Common myeloid progenitor, CD34-positive (primary cell): ENCODE data around the gene MRPL32. TPM values are rescaled to one million over a fixed set of nuclear protein-coding genes. Genes with fewer than 3 reads are reported as not detected.
"Not testable (repeated sequence)": the region's sequence is repeated elsewhere in the genome, so short reads cannot be mapped to it uniquely, and the experiment has no call there.

ENCODE experiments used
- CTCF ChIA-PET: fragments of 350-600 bp; sonication (Branson Sonifier 250); formaldehyde crosslinking; loops from one replicate; lab custom pipeline; 2021; ENCODE audit warnings: antibody characterized with exemption; lab: Charles Lee
- POLR2A ChIA-PET: fragments of 350-600 bp; sonication (Branson Sonifier 250); formaldehyde crosslinking; loops from one replicate; lab custom pipeline; 2021; ENCODE audit warnings: antibody characterized with exemption; lab: Charles Lee
- DNase-seq, 3 donors: peaks; one replicate each; pipeline versions ENCODE4 v3.0.0 to v3.0.0-alpha.2; 2013
- H3K27ac ChIP-seq, 2 experiments: 1 replicate in 1 of 2; 2 replicates in 1 of 2; pipeline ENCODE4 v1.7.0; 2013; ENCODE audit warnings: inconsistent platforms in 2 of 2, low read length in 2 of 2, mild to moderate bottlenecking in 2 of 2, low read depth in 1 of 2, moderate library complexity in 1 of 2; ENCODE audit not compliant: severe bottlenecking in 2 of 2, insufficient read depth in 1 of 2, poor library complexity in 1 of 2
- H3K27me3 ChIP-seq, 5 experiments: replicated peaks in 2 of 5; 1 replicate in 3 of 5; 2 replicates in 2 of 5; pipeline versions ENCODE4 v1.6.1 to v1.7.0; 2013; ENCODE audit warnings: low read length in 4 of 5, mild to moderate bottlenecking in 2 of 5, moderate library complexity in 2 of 5, inconsistent platforms in 1 of 5; ENCODE audit not compliant: insufficient read depth in 5 of 5, control insufficient read depth in 4 of 5
- H3K36me3 ChIP-seq, 4 experiments: 1 replicate in 2 of 4; 2 replicates in 2 of 4; pipeline versions ENCODE4 v1.6.1 to v1.7.0; 2013; ENCODE audit warnings: low read length in 3 of 4, control low read depth in 1 of 4, mild to moderate bottlenecking in 1 of 4; ENCODE audit not compliant: control insufficient read depth in 4 of 4, insufficient read depth in 4 of 4
- H3K4me1 ChIP-seq, 4 experiments: 1 replicate in 3 of 4; 2 replicates in 1 of 4; pipeline versions ENCODE4 v1.6.1 to v1.7.1; 2013; ENCODE audit warnings: low read length in 3 of 4, mild to moderate bottlenecking in 3 of 4, control low read depth in 1 of 4, inconsistent platforms in 1 of 4, moderate library complexity in 1 of 4; ENCODE audit not compliant: control insufficient read depth in 4 of 4, insufficient read depth in 4 of 4; ENCODE audit errors: control extremely low read depth in 1 of 4
- H3K4me3 ChIP-seq, 7 experiments: 1 replicate in 4 of 7; 2 replicates in 3 of 7; pipeline versions ENCODE4 v1.5.1 to v1.7.0; 2013; ENCODE audit warnings: mild to moderate bottlenecking in 7 of 7, low read length in 6 of 7, moderate library complexity in 6 of 7, inconsistent platforms in 2 of 7, low read depth in 2 of 7, control low read depth in 1 of 7; ENCODE audit not compliant: insufficient read depth in 4 of 7, control insufficient read depth in 1 of 7; ENCODE audit errors: extremely low read depth in 1 of 7
- H3K9me3 ChIP-seq, 5 experiments: 1 replicate in 4 of 5; 2 replicates in 1 of 5; pipeline versions ENCODE4 v1.6.1 to v1.7.1; 2013; ENCODE audit warnings: low read length in 4 of 5, mild to moderate bottlenecking in 2 of 5, inconsistent platforms in 1 of 5, low read depth in 1 of 5, moderate library complexity in 1 of 5; ENCODE audit not compliant: control insufficient read depth in 4 of 5, insufficient read depth in 2 of 5; ENCODE audit errors: control extremely low read depth in 1 of 5
- WGBS: methylation state at CpG from one replicate; pipeline ENCODE4 v1.1.5; 2013; ENCODE audit not compliant: insufficient coverage; 5-methylcytosine and 5-hydroxymethylcytosine counted together
- polyA plus RNA-seq: library from polyadenylated mRNA; unstranded; fragments of 120-200 nt; gene quantifications from one replicate; pipeline ENCODE4 v1.2.1, GENCODE V29; 2013

MRPL32 gene
- 59.1 TPM for polyA plus RNA-seq

DNA sequence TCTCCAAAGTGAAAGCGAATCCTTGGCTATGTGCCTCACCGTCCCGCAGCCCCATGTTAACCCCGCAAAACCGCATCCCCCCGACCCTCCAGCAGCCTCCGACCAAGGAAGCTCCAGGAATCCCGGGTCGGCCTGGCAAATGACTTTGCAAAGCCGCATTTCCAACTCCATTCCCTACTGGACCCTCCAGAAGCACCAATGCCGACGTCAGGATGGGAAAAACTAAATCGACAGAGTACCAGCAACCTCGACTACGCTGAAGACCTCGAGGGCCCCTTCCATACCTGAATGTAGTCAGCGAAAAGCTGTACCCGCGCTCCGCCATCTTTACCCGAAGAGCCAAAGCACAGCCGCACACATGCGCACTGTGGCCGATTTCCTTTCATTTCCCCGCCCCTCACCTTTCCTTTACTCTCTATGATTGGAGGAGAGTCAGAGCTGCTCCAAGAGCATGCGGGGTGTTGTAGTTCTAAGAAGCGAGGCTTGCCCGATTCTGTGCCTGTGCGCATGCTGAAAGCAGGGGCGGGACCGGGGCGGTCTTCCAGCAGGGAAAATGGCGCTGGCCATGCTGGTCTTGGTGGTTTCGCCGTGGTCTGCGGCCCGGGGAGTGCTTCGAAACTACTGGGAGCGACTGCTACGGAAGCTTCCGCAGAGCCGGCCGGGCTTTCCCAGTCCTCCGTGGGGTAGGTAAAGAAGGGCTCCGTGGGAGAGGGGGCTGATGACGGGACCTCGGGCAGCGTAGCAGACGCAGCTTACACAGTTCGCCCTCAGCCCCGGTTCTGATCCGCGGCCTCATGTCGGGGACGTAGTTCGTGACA, at the start of gene MRPL32, which contains the start of gene PSMA2:
Gene MRPL32, plus strand, starts transcription at position 543 of the 818 bp plus-strand sequence. Its CDS starts 11 bp downstream, at position 554.
Gene PSMA2, minus strand, starts transcription at position 341 of the 818 bp plus-strand sequence. Its CDS starts 16 bp downstream, at position 325.
- POLR2A ChIA-PET: interaction anchor here (0.5 to 1.3 kb wide), 5 partner anchors 14 to 830 kb away, joined by 3 to 5 read pairs (median 3); partner anchors contain the start of gene C7orf25
- CTCF ChIA-PET: interaction anchor here (0.7 to 3.1 kb wide), 10 partner anchors 8 to 827 kb away, joined by 3 to 16 read pairs (median 4); no protein-coding TSS in a partner anchor
- Histone ChIP-seq H3K27me3 (no peaks in the 10 kb centered on the region), H3K27ac (peak within 1 kb of the TSS; percentile 85 to 92), H3K4me1 (peaks cover 10 to 41% (median 23%) of the 10 kb centered on the region in 4 experiments), H3K4me3 (peak within 1 kb of the TSS; percentile 85 to 100 (median 98)), H3K36me3 (peaks cover 6 to 22% (median 13%) of the 10 kb centered on the region in 4 experiments), H3K9me3 (no peaks in the 10 kb centered on the region)
- peak; percentile 97 to 98 (median 98) for DNase-seq
- under 1% methylated on average over 50 of the region's 56 CpGs for WGBS

DNA sequence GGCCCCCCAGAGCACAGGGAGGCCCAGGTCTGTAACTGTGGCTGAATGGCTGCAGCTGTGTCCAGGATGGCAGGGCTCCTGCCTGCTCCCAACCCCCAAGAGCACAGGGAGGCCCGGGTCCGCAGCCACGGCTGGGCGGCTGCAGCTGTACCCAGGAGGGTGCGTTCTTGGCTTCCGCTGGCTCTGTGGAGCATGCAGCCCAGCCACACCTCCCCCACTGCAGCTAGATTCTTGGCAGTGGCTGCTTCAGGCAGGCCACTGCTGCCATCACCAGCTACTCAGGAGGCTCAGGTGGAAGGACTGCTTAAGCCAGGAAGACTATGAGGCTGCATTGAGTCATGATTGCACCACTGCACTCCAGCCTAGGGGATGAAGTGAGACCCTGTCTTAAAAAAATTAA, 48.2 kb upstream of the MRPL32 start:
- no peaks in the 10 kb centered on the region for H3K9me3 ChIP-seq
- H3K4me3 ChIP-seq: no peak overlapping the region
- 98% methylated on average over 6 of the region's 6 CpGs for WGBS
- H3K27ac ChIP-seq: no peak overlapping the region
- ChIA-PET CTCF (no interaction called here), POLR2A (no interaction called here)
- H3K36me3 ChIP-seq: no peaks in the 10 kb centered on the region
- peaks cover 0 to 3% (median 0%) of the 10 kb centered on the region in 5 experiments for H3K27me3 ChIP-seq
- DNase-seq: no peak
- peaks cover 0 to 22% (median 14%) of the 10 kb centered on the region in 4 experiments for H3K4me1 ChIP-seq

DNA sequence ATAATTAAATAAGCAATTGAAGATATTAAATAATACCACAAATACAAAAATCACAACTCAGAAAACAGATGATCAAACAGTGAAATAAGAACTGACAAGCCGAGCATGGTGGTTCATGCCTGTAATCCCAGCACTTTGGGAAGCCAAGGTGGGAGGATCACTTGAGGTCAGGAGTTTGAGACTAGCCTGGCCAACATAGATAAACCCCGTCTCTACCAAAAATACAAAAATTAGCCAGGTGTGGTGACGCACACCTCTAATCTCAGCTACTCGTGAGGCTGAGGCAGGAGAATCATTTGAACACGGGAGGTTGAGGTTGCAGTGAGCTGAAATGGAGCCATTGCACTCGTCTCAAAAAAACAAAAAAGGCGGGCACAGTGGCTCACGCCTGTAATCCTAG, 47.0 kb upstream of the MRPL32 start:
- CTCF ChIA-PET, H3K9me3 ChIP-seq, H3K27me3 ChIP-seq, H3K4me3 ChIP-seq, DNase-seq, POLR2A ChIA-PET, H3K27ac ChIP-seq, H3K36me3 ChIP-seq: not testable (repeated sequence)
- peaks cover 4 to 31% (median 20%) of the 10 kb centered on the region in 4 experiments for H3K4me1 ChIP-seq
- 81% methylated on average over 6 of the region's 8 CpGs for WGBS

DNA sequence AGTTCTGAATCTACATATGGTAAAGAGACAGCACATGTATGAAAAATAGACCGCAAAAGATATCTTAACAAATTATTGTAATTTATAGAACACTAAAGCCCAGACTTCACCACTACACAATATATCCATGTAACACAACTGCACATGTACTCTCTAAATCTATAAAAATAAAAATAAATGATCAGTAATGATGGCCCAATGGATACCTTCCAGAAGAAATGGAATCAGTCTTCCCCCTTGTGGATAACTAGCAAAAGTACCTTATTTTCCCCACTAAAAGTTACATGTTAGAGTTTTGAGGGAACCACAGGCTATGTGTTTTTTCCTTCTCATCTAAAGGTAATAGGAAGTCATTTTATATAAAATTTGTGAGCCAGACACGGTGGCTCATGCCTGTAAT, 46.0 kb upstream of the MRPL32 start:
- no peaks in the 10 kb centered on the region for H3K36me3 ChIP-seq
- no peak overlapping the region for H3K4me3 ChIP-seq
- WGBS: no CpG with 5 or more reads among the region's 2 CpGs
- H3K9me3 ChIP-seq: no peaks in the 10 kb centered on the region
- peaks cover 4 to 31% (median 20%) of the 10 kb centered on the region in 4 experiments for H3K4me1 ChIP-seq
- H3K27me3 ChIP-seq: peaks cover 0 to 3% (median 0%) of the 10 kb centered on the region in 5 experiments
- DNase-seq: peak in 1 of 3 donors; percentile 34
- ChIA-PET CTCF (interaction anchor here (1.2 to 2.3 kb wide), 3 partner anchors 8 to 43 kb away, joined by 3 to 14 read pairs (median 3); no protein-coding TSS in a partner anchor), POLR2A (no interaction called here)
- H3K27ac ChIP-seq: no peak overlapping the region

DNA sequence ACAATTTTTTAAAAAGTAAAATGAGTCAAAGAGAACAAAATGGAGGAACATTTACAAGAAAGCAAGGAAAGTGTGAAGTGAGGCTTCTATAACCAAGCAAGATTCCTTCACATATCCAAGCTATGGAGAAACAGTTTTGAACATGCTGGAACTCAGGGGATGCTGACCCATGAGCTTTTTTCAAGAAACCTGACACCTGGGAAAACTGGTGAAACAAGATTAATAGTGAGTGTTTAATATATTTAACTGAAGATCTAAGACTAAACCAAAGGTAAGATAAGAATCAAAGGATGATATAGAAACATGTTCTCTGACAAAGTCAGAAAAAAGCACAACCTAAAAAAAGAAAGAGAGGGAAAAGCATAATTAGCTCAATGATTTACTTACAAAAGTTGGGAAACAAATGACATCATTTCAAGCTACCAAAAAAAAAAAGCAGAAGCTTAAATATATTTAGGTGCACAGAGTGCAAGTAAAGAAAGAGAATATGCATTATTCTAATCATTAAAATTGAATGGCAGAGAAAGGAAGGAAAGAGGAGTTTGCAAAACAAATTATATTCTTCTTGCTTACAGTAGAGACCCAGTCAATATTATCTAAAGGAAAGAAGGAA, 45.2 kb upstream of the MRPL32 start:
- POLR2A ChIA-PET: no interaction called here
- peaks cover 4 to 31% (median 20%) of the 10 kb centered on the region in 4 experiments for H3K4me1 ChIP-seq
- no peak for DNase-seq
- H3K9me3 ChIP-seq: no peaks in the 10 kb centered on the region
- H3K27ac ChIP-seq: no peak overlapping the region
- peaks cover 0 to 3% (median 0%) of the 10 kb centered on the region in 5 experiments for H3K27me3 ChIP-seq
- H3K36me3 ChIP-seq: no peaks in the 10 kb centered on the region
- no peak overlapping the region for H3K4me3 ChIP-seq
- CTCF ChIA-PET: interaction anchor here (0.6 to 2.3 kb wide), 9 partner anchors 8 to 946 kb away, joined by 3 to 14 read pairs (median 3); no protein-coding TSS in a partner anchor

DNA sequence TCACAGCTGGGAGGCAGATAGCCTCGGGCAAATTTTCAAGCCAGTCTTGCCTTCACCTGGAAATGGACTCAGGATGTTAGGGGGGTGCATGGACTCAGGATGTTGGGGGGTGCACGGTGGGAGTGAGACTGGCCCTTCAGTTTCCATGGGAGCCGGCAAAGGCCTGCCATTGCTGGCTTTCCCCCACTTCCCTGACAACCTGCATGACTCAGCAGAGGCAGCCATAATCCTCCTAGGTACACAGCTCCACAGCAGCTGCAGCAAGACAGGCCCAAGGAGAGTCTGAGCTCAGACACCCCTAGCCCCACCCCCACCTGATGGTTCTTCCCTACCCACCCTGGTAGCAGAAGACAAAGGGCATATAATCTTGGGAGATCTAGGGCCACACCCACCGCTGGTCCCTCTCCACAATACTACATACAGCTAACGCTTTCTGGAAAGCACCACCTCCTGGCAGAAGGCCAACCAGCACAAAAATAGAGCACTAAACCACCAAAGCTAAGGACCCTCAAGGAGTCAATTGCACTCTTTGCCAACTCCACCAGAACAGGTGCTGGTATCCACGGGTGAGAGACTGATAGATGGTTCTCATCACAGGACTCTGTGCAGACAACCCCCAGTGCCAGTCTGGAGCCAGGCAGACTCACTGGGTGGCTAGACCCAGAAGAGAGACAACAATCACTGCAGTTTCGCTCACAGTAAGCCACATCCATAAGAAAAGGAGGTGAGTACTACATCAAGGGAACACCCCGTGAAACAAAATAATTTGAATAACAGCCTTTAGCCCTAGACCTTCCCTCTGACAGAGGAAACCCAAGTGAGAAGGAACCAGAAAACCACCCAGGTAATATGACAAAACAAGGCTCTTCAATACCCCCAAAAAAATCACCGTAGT, 38.6 kb upstream of the MRPL32 start:
- ChIA-PET CTCF (interaction anchor here (2.9 kb wide), 1 partner anchor 16 kb away, joined by 10 read pairs; no protein-coding TSS in a partner anchor), POLR2A (no interaction called here)
- no peaks in the 10 kb centered on the region for H3K36me3 ChIP-seq
- no peak for DNase-seq
- peaks cover 0 to 2% (median 0%) of the 10 kb centered on the region in 5 experiments for H3K9me3 ChIP-seq
- WGBS: 87% methylated on average over 4 of the region's 9 CpGs
- no peaks in the 10 kb centered on the region for H3K27me3 ChIP-seq
- no peak overlapping the region for H3K4me3 ChIP-seq
- peaks cover 4 to 17% (median 11%) of the 10 kb centered on the region in 4 experiments for H3K4me1 ChIP-seq
- no peak overlapping the region for H3K27ac ChIP-seq
